ENCODE data around the gene TREML4.

- TF ChIP-seq CTCF (IDR thresholded peaks at IDR 0.05), result no peak
- TF ChIP-seq POLR2A (IDR thresholded peaks at IDR 0.05), result no peak
- TF ChIP-seq POLR2AphosphoS5 (IDR thresholded peaks at IDR 0.05; ENCODE audit: insufficient read depth in 1 of 2, low read depth in 1 of 2), result no peak
Observed at GRCh38 chr6:41229721-41230120, 1.6 kb downstream of the TREML4 start.
